MG63 (cell line): Measurements from ENCODE around the gene CNOT2. TPM values are rescaled to one million over a fixed set of nuclear protein-coding genes. Genes with fewer than 3 reads are reported as not detected.
A peak's percentile ranks its signal among the peaks of the same experiment; 100 is the strongest.

Experiments
- DNase-seq: peaks from one replicate; pipeline ENCODE4 v3.0.0-alpha.2; 2020
- H3K27me3 ChIP-seq: fragments of 250-450 bp; sonication (Bioruptor Pico); 2 replicates; pipeline ENCODE4 v1.5.1; 2020; ENCODE audit warnings: mild to moderate bottlenecking, moderate library complexity
- H3K36me3 ChIP-seq: fragments of 250-450 bp; sonication (Bioruptor Pico); 2 replicates; pipeline ENCODE4 v1.5.1; 2020; ENCODE audit warnings: mild to moderate bottlenecking, moderate library complexity
- H3K4me3 ChIP-seq: fragments of 250-450 bp; sonication (Bioruptor Pico); 2 replicates; pipeline ENCODE4 v1.5.1; 2020; ENCODE audit warnings: mild to moderate bottlenecking, moderate library complexity
- H3K9me3 ChIP-seq: fragments of 250-450 bp; sonication (Bioruptor Pico); 2 replicates; pipeline ENCODE4 v1.5.1; 2020; ENCODE audit warnings: mild to moderate bottlenecking, moderate library complexity
- total RNA-seq: library from RNA; depleted of rRNA; stranded (reverse); fragments of >200 nt; shearing (Covaris generic); gene quantifications from 2 replicates; pipeline ENCODE4 v1.2.3, GENCODE V29; 2014; ENCODE audit warnings: low replicate concordance; rRNA removed

CNOT2 gene
- 93.4 and 124 TPM in 2 replicates for total RNA-seq

- peak within 1 kb of the TSS; percentile 98 for H3K4me3 ChIP-seq
- H3K36me3 ChIP-seq = peaks cover 24% of the 10 kb centered on the region
- H3K9me3 ChIP-seq = no peaks in the 10 kb centered on the region
- H3K27me3 ChIP-seq = no peaks in the 10 kb centered on the region
- peak; percentile 90 for DNase-seq
Observed at GRCh38 chr12:70242695-70243509, at the start of gene CNOT2. Gene CNOT2, plus strand, starts transcription at chr12:70243433. Its CDS starts 34,794 bp downstream, at chr12:70278227.

GRCh38 chr12:70194076-70194475, 49.2 kb upstream of the CNOT2 start:
- Histone ChIP-seq H3K27me3 (no peaks in the 10 kb centered on the region), H3K4me3 (no peak overlapping the region), H3K36me3 (no peaks in the 10 kb centered on the region), H3K9me3 (no peaks in the 10 kb centered on the region)
- DNase-seq = no peak

GRCh38 chr12:70196811-70197281, 46.4 kb upstream of the CNOT2 start:
- Histone ChIP-seq H3K9me3 (no peaks in the 10 kb centered on the region), H3K4me3 (no peak overlapping the region), H3K27me3 (no peaks in the 10 kb centered on the region), H3K36me3 (no peaks in the 10 kb centered on the region)
- no peak for DNase-seq

GRCh38 chr12:70197345-70197744, 45.9 kb upstream of the CNOT2 start:
- H3K4me3 ChIP-seq = no peak overlapping the region
- no peaks in the 10 kb centered on the region for H3K36me3 ChIP-seq
- H3K9me3 ChIP-seq = no peaks in the 10 kb centered on the region
- DNase-seq = no peak
- H3K27me3 ChIP-seq = no peaks in the 10 kb centered on the region

GRCh38 chr12:70213707-70214106, 29.5 kb upstream of the CNOT2 start:
- peaks cover 12% of the 10 kb centered on the region; the same call in 1 of the 2 replicates for H3K9me3 ChIP-seq
- no peaks in the 10 kb centered on the region for H3K27me3 ChIP-seq
- DNase-seq = no peak
- H3K4me3 ChIP-seq = no peak overlapping the region
- H3K36me3 ChIP-seq = no peaks in the 10 kb centered on the region

GRCh38 chr12:70214972-70215617, 28.1 kb upstream of the CNOT2 start:
- H3K9me3 ChIP-seq = peaks cover 6% of the 10 kb centered on the region; the same call in 1 of the 2 replicates
- DNase-seq = no peak
- no peaks in the 10 kb centered on the region for H3K36me3 ChIP-seq
- no peak overlapping the region for H3K4me3 ChIP-seq
- no peaks in the 10 kb centered on the region for H3K27me3 ChIP-seq

GRCh38 chr12:70217416-70217815, 25.8 kb upstream of the CNOT2 start:
- no peak overlapping the region for H3K4me3 ChIP-seq
- no peaks in the 10 kb centered on the region for H3K27me3 ChIP-seq
- no peaks in the 10 kb centered on the region for H3K36me3 ChIP-seq
- H3K9me3 ChIP-seq = peaks cover 6% of the 10 kb centered on the region; the same call in 1 of the 2 replicates
- DNase-seq = no peak

GRCh38 chr12:70221626-70222025, 21.6 kb upstream of the CNOT2 start:
- Histone ChIP-seq H3K9me3 (no peaks in the 10 kb centered on the region), H3K4me3 (no peak overlapping the region), H3K36me3 (no peaks in the 10 kb centered on the region), H3K27me3 (no peaks in the 10 kb centered on the region)
- DNase-seq = no peak

GRCh38 chr12:70227911-70228310, 15.3 kb upstream of the CNOT2 start:
- Histone ChIP-seq H3K36me3 (no peaks in the 10 kb centered on the region), H3K9me3 (no peaks in the 10 kb centered on the region), H3K4me3 (no peak overlapping the region), H3K27me3 (no peaks in the 10 kb centered on the region)
- DNase-seq = no peak

- H3K4me3 ChIP-seq = no peak overlapping the region
- no peaks in the 10 kb centered on the region for H3K9me3 ChIP-seq
- DNase-seq = no peak
- H3K36me3 ChIP-seq = no peaks in the 10 kb centered on the region
- no peaks in the 10 kb centered on the region for H3K27me3 ChIP-seq
Observed at GRCh38 chr12:70230934-70231606, 12.2 kb upstream of the CNOT2 start.

GRCh38 chr12:70236990-70237389, 6.2 kb upstream of the CNOT2 start:
- Histone ChIP-seq H3K9me3 (no peaks in the 10 kb centered on the region), H3K36me3 (peaks cover 12% of the 10 kb centered on the region), H3K27me3 (no peaks in the 10 kb centered on the region), H3K4me3 (no peak overlapping the region)
- no peak for DNase-seq

- no peak overlapping the region for H3K4me3 ChIP-seq
- DNase-seq = no peak
- no peaks in the 10 kb centered on the region for H3K9me3 ChIP-seq
- peaks cover 22% of the 10 kb centered on the region for H3K36me3 ChIP-seq
- no peaks in the 10 kb centered on the region for H3K27me3 ChIP-seq
Observed at GRCh38 chr12:70240673-70241072, 2.6 kb upstream of the CNOT2 start.

- Histone ChIP-seq H3K4me3 (peak overlapping the region; percentile 98), H3K9me3 (no peaks in the 10 kb centered on the region), H3K27me3 (no peaks in the 10 kb centered on the region), H3K36me3 (peaks cover 22% of the 10 kb centered on the region)
- no peak for DNase-seq
Observed at GRCh38 chr12:70241845-70242244, 1.4 kb upstream of the CNOT2 start.

- Histone ChIP-seq H3K27me3 (no peaks in the 10 kb centered on the region), H3K36me3 (peaks cover 24% of the 10 kb centered on the region), H3K9me3 (no peaks in the 10 kb centered on the region), H3K4me3 (peak overlapping the region; percentile 98)
- DNase-seq = peak; percentile 67
Observed at GRCh38 chr12:70243510-70244371, 508 bp downstream of the CNOT2 start.

GRCh38 chr12:70244409-70244808, 1.2 kb downstream of the CNOT2 start:
- no peak for DNase-seq
- Histone ChIP-seq H3K27me3 (no peaks in the 10 kb centered on the region), H3K9me3 (no peaks in the 10 kb centered on the region), H3K36me3 (peaks cover 25% of the 10 kb centered on the region), H3K4me3 (peak overlapping the region; percentile 98)

GRCh38 chr12:70245458-70245857, 2.2 kb downstream of the CNOT2 start:
- DNase-seq = no peak
- Histone ChIP-seq H3K27me3 (no peaks in the 10 kb centered on the region), H3K36me3 (peaks cover 25% of the 10 kb centered on the region), H3K9me3 (no peaks in the 10 kb centered on the region), H3K4me3 (peak overlapping the region; percentile 98; the same call in 1 of the 2 replicates)
